GM12864 (cell line): ENCODE measurements around the gene MTF2.
"Not testable (repeated sequence)": the region's sequence is repeated elsewhere in the genome, so short reads cannot be mapped to it uniquely, and the experiment has no call there.

Experiments
- DNase-seq: peaks from one replicate; pipeline ENCODE4 v3.0.0-alpha.2; 2011; ENCODE audit warnings: low read depth
- H3K4me3 ChIP-seq: 2 replicates; pipeline ENCODE4 v1.5.1; 2011; ENCODE audit warnings: mild to moderate bottlenecking, low read depth, low read length, control low read depth
- CTCF ChIP-seq: IDR thresholded peaks from 2 replicates; pipeline ENCODE4 v1.5.1; 2011; ENCODE audit warnings: low read depth, mild to moderate bottlenecking, moderate library complexity, low read length, control low read depth, inconsistent platforms; ENCODE audit errors: missing control alignments

The MTF2 gene

DNA sequence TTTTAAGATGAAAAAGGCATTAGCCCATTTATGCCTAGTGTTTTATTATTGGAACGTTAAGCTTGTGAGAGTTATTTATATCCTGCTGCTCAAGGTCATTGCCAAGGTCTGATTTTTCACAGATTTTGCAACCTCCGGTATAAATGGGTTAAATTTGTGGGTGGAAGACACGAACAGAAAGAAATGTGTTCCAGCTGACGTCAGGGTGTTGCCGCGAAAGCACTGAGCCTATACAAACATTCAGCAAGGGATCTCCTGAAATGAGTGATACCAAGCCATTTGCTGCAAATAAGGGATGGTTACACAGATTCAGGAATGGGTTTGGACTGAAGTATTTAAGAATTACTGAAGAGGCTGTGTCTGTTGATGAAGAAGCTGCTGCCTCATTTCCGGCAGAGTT, 68.9 kb downstream of the MTF2 start:
- no peak for TF ChIP-seq CTCF

DNA sequence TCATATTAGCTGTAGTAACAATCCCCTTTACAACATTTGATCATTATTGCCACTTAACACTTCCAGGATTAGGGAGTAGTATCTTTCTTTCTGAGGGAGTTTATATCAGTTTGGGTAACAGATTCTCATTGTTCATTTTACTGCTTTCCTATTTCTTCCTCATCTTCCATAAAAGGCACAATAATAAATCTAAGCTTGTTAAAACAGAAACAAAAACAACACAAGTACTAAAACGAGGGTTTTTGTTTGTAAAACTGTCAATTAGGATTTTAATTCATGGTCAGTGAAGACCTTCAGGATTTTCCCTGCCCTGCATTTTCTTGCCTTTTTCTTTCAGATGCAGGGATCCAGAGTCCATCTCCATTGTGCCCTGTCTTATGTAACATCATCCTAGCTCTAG, 71.6 kb downstream of the MTF2 start:
- no peak overlapping the region for H3K4me3 ChIP-seq
- no peak for TF ChIP-seq CTCF
- DNase-seq, result no peak

More for the DNA sequence above, 68.9 kb downstream of the MTF2 start:
- DNase-seq, result no peak
- no peak overlapping the region for H3K4me3 ChIP-seq

DNA sequence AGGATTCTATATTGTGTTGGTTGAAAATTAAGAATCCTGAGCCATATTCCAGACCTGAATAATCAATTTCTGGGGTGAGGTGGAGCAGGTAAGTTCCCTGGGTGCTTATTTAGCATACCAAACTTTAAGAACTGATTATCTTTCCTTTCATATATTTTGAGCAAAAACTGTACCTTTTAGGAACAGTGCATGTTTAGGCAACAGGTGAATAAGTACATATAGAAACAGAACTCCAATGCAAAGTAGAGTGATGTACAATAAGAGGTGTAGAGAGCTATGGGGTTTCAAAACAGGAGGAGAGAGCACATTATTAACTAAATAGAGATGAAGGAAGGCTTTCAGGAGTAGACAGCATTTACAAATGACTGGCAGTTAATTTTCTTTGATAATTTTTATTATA, 72.4 kb downstream of the MTF2 start:
- H3K4me3 ChIP-seq, result no peak overlapping the region
- DNase-seq, result no peak
- no peak for TF ChIP-seq CTCF

DNA sequence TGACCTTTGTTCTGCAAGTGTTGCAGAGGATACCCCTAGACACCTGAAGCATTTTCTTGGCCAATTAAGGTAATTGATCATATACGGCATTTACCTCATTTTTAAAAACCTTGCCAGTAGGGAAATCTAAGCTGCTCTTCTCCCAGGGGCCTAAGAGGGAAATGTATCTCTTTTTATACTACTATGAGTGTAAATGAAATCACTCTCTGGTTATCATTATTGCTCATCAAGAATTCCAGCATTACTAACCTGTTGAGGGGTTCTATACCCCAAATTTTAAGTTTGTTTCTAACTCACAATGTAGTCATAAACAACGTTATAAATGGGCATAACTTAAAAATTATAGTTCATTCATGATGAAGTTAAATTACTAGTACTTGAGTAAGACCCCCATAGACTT, 73.8 kb downstream of the MTF2 start:
- no peak for DNase-seq
- no peak overlapping the region for H3K4me3 ChIP-seq
- TF ChIP-seq CTCF, result no peak

DNA sequence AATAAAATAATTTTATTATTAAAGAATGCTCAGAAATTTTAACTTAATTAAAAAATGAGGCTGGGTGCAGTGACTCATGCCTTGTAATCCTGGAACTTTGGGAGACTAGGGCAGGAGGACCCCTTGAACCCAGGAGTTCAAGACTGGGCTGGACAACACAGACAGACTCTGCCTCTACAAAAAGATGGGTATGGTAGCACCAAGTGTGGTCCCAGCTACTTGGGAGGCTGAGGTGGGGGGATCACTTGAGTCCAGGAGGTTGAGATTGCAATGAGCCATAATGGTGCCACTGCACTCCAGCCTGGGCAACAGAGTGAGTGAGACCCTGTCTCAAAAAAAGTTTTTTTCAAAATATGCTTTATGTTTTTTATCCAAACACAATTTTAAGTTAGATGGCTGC, 75.8 kb downstream of the MTF2 start:
- no peak for DNase-seq
- TF ChIP-seq CTCF, result no peak
- H3K4me3 ChIP-seq, result no peak overlapping the region

GRCh38 chr1:93155335-93155734, 76.3 kb downstream of the MTF2 start:
- no peak for TF ChIP-seq CTCF
- DNase-seq, result no peak
- H3K4me3 ChIP-seq, result no peak overlapping the region

DNA sequence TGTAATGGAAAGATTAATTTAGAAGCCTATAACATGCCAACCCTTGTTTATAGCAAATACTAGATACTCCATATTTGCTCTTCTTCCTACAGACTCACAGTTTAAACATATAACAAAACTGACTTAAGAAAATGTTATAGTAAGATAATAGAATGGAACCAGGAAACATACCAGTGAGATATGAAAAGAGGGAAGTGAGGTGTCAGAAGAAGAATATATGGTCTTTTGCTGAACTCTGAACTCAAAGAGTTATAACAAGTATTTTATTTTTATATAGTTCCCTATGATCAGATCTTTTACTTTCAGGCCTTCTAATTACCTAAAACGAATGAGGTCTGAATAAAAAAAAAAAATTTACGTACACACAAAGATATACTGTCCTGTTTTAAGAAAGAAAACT, 80.3 kb downstream of the MTF2 start:
- no peak for TF ChIP-seq CTCF
- H3K4me3 ChIP-seq, result no peak overlapping the region
- no peak for DNase-seq

- DNase-seq, H3K4me3 ChIP-seq: not testable (repeated sequence)
These were observed 84.2 kb downstream of the MTF2 start for GRCh38 chr1:93163314-93163713.
